Endodermal cell (in vitro differentiated cells): ENCODE measurements around the gene EIPR1. TPM values are rescaled to one million over a fixed set of nuclear protein-coding genes. Genes with fewer than 3 reads are reported as not detected.
A peak's percentile ranks its signal among the peaks of the same experiment; 100 is the strongest.

ENCODE experiments used
- DNase-seq: peaks from one replicate; pipeline ENCODE4 v3.0.0-alpha.2; 2017
- H3K27ac ChIP-seq: 2 replicates; pipeline ENCODE4 v1.5.1; 2013; ENCODE audit warnings: mild to moderate bottlenecking, low read depth, low read length, moderate library complexity
- H3K27me3 ChIP-seq: 2 replicates; pipeline ENCODE4 v1.6.1; 2013; ENCODE audit warnings: mild to moderate bottlenecking, low read length, moderate library complexity; ENCODE audit not compliant: insufficient read depth, control insufficient read depth, poor library complexity, severe bottlenecking
- H3K36me3 ChIP-seq: 2 replicates; pipeline ENCODE4 v1.7.0; 2013; ENCODE audit warnings: mild to moderate bottlenecking, low read length, moderate library complexity; ENCODE audit not compliant: control insufficient read depth, insufficient read depth
- H3K4me1 ChIP-seq: one replicate; pipeline ENCODE4 v1.7.0; 2013; ENCODE audit warnings: low read length; ENCODE audit not compliant: control insufficient read depth, insufficient read depth
- H3K4me3 ChIP-seq: 2 replicates; pipeline ENCODE4 v1.5.1; 2013; ENCODE audit warnings: mild to moderate bottlenecking, low read length, moderate library complexity
- H3K9ac ChIP-seq: 2 replicates; pipeline ENCODE4 v1.6.1; 2013; ENCODE audit warnings: mild to moderate bottlenecking, low read length, moderate library complexity; ENCODE audit not compliant: poor library complexity, severe bottlenecking; ENCODE audit errors: extremely low read depth
- H3K9me3 ChIP-seq: 2 replicates; pipeline ENCODE4 v1.6.1; 2013; ENCODE audit warnings: mild to moderate bottlenecking, low read length, moderate library complexity; ENCODE audit not compliant: control insufficient read depth
- H3K27ac Mint-ChIP-seq: 2 replicates; pipeline ENCODE4 v1.8.0; 2020; ENCODE audit warnings: mixed read lengths
- H3K27me3 Mint-ChIP-seq: 2 replicates; pipeline ENCODE4 v1.8.0; 2021; ENCODE audit warnings: mild to moderate bottlenecking, mixed read lengths; ENCODE audit not compliant: insufficient read depth
- H3K36me3 Mint-ChIP-seq: 2 replicates; pipeline ENCODE4 v1.8.0; 2020; ENCODE audit warnings: low read depth, mixed read lengths
- H3K4me1 Mint-ChIP-seq: 2 replicates; pipeline ENCODE4 v1.8.0; 2020; ENCODE audit warnings: mixed read lengths
- H3K4me3 Mint-ChIP-seq: 2 replicates; pipeline ENCODE4 v1.8.0; 2020; ENCODE audit warnings: mild to moderate bottlenecking, moderate library complexity, mixed read lengths
- H3K9me3 Mint-ChIP-seq: 2 replicates; pipeline ENCODE4 v1.8.0; 2020; ENCODE audit warnings: mild to moderate bottlenecking, mixed read lengths
- CTCF ChIP-seq: fragments of 200-600 bp; sonication (generic); conservative IDR thresholded peaks from 2 replicates; pipeline ENCODE4 v1.5.0; 2021; ENCODE audit warnings: antibody characterized with exemption, mild to moderate bottlenecking
- WGBS, 2 experiments: methylation state at CpG; one replicate each; pipeline versions ENCODE4 v1.1.5 to v1.1.7; 2013; ENCODE audit warnings: missing lambda C conversion rate in 2 of 2, mixed read lengths in 1 of 2; ENCODE audit not compliant: insufficient coverage in 1 of 2, insufficient read length in 1 of 2; 5-methylcytosine and 5-hydroxymethylcytosine counted together
- total RNA-seq, 2 donors: library from RNA; stranded (reverse); fragmentation: NEBNext Ultra II Directional in 1 of 2; extraction: Animal tissue kit (Norgen Biotek cat#: 25700) in 1 of 2; gene quantifications; 2 replicates in 1 of 2; 3 replicates in 1 of 2; pipeline ENCODE4 v1.2.1, GENCODE V29; 2021

The EIPR1 gene
- total RNA-seq, 2 donors from 2014 or later = 30.1 to 36.8 TPM

DNA sequence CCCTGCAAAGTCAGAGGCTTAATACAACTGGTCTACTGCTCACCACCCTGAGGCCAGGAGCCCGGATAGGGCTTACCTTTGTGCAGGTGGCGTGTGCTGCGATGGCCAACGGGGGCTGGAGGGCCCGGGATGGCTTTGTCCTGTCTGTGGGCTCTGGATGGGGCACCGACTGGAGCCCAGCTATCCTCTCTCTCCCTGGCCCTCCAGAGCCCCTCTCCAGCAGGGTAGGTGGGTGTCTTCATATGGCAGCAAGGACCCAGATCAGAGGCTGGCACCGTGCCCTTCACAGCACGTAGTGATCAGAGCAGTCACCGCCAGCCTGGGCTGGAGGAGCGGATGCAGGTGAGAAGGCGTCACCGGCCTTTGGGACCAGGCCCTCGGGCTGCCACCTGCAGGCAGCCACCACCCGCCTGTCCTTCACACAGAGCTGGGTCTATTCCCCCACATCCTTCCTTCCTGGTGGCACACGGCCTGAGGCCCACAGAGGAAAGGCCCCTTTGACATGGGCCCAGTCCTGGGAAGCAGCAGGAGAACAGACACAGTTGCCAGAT, 232.1 kb downstream of the EIPR1 start:
- Histone ChIP-seq H3K36me3 (no peaks in the 10 kb centered on the region), H3K4me3 (no peak overlapping the region), H3K27me3 (no peaks in the 10 kb centered on the region), H3K9ac (no peak overlapping the region), H3K4me1 (no peaks in the 10 kb centered on the region), H3K9me3 (peaks cover 5% of the 10 kb centered on the region), H3K27ac (no peak overlapping the region)
- H3K4me3 Mint-ChIP-seq = no peak overlapping the region
- no peaks in the 10 kb centered on the region for H3K4me1 Mint-ChIP-seq
- H3K27me3 Mint-ChIP-seq = no peaks in the 10 kb centered on the region
- peaks cover 4% of the 10 kb centered on the region for H3K36me3 Mint-ChIP-seq
- WGBS, 2 experiments = 93 to 97% methylated on average over 7 to 15 of the region's 15 CpGs
- no peak overlapping the region for H3K27ac Mint-ChIP-seq
- H3K9me3 Mint-ChIP-seq = peaks cover 4% of the 10 kb centered on the region
- no peak for DNase-seq
- peak; percentile 35 for TF ChIP-seq CTCF

- no peaks in the 10 kb centered on the region for H3K4me1 Mint-ChIP-seq
- no peak overlapping the region for H3K9ac ChIP-seq
- no peaks in the 10 kb centered on the region for H3K27me3 ChIP-seq
- no peak overlapping the region for H3K27ac ChIP-seq
- H3K36me3 Mint-ChIP-seq = peaks cover under 1% of the 10 kb centered on the region
- no peaks in the 10 kb centered on the region for H3K27me3 Mint-ChIP-seq
- DNase-seq = no peak
- no peak for TF ChIP-seq CTCF
- no peaks in the 10 kb centered on the region for H3K4me1 ChIP-seq
- H3K36me3 ChIP-seq = no peaks in the 10 kb centered on the region
- WGBS, 2 experiments = 90 to 95% methylated on average over 4 to 6 of the region's 6 CpGs
- no peak overlapping the region for H3K4me3 ChIP-seq
- no peak overlapping the region for H3K27ac Mint-ChIP-seq
- H3K9me3 Mint-ChIP-seq = peaks cover under 1% of the 10 kb centered on the region
- H3K4me3 Mint-ChIP-seq = no peak overlapping the region
- H3K9me3 ChIP-seq = peaks cover 5% of the 10 kb centered on the region
Observed at GRCh38 chr2:3144856-3145255, 232.8 kb downstream of the EIPR1 start.

GRCh38 chr2:3143602-3144001, 234.0 kb downstream of the EIPR1 start:
- Mint-ChIP-seq H3K27ac (no peak overlapping the region), H3K4me3 (no peak overlapping the region), H3K9me3 (no peaks in the 10 kb centered on the region), H3K27me3 (no peaks in the 10 kb centered on the region), H3K4me1 (no peaks in the 10 kb centered on the region), H3K36me3 (no peaks in the 10 kb centered on the region)
- H3K9me3 ChIP-seq = peaks cover 5% of the 10 kb centered on the region
- peak; percentile 24 for DNase-seq
- no peak overlapping the region for H3K4me3 ChIP-seq
- H3K27ac ChIP-seq = no peak overlapping the region
- 69 to 79% methylated on average over 5 to 8 of the region's 8 CpGs for WGBS, 2 experiments
- H3K4me1 ChIP-seq = no peaks in the 10 kb centered on the region
- H3K27me3 ChIP-seq = no peaks in the 10 kb centered on the region
- no peak for TF ChIP-seq CTCF
- no peak overlapping the region for H3K9ac ChIP-seq
- H3K36me3 ChIP-seq = no peaks in the 10 kb centered on the region
